GM12872 (cell line): ENCODE measurements around the gene COBLL1.

Source experiments
- TF ChIP-seq, protein P1 (sequence below): IDR thresholded peaks from 3 replicates; pipeline ENCODE4 v1.5.1; 2011; ENCODE audit warnings: low read depth, mild to moderate bottlenecking, low read length, moderate library complexity; ENCODE audit not compliant: insufficient read depth

Gene COBLL1

GRCh38 chr2:164697688-164698461 lies 143.7 kb downstream of the COBLL1 start:
- TF ChIP-seq, protein P1, sequence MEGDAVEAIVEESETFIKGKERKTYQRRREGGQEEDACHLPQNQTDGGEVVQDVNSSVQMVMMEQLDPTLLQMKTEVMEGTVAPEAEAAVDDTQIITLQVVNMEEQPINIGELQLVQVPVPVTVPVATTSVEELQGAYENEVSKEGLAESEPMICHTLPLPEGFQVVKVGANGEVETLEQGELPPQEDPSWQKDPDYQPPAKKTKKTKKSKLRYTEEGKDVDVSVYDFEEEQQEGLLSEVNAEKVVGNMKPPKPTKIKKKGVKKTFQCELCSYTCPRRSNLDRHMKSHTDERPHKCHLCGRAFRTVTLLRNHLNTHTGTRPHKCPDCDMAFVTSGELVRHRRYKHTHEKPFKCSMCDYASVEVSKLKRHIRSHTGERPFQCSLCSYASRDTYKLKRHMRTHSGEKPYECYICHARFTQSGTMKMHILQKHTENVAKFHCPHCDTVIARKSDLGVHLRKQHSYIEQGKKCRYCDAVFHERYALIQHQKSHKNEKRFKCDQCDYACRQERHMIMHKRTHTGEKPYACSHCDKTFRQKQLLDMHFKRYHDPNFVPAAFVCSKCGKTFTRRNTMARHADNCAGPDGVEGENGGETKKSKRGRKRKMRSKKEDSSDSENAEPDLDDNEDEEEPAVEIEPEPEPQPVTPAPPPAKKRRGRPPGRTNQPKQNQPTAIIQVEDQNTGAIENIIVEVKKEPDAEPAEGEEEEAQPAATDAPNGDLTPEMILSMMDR = peak; percentile 55

- TF ChIP-seq, protein P1 = no peak
These were observed 145.0 kb downstream of the COBLL1 start for GRCh38 chr2:164696634-164697033.

- TF ChIP-seq, protein P1 = no peak
These were observed 147.3 kb downstream of the COBLL1 start for GRCh38 chr2:164694275-164694695.

GRCh38 chr2:164693834-164694233 lies 147.8 kb downstream of the COBLL1 start:
- TF ChIP-seq, protein P1 = no peak

DNA sequence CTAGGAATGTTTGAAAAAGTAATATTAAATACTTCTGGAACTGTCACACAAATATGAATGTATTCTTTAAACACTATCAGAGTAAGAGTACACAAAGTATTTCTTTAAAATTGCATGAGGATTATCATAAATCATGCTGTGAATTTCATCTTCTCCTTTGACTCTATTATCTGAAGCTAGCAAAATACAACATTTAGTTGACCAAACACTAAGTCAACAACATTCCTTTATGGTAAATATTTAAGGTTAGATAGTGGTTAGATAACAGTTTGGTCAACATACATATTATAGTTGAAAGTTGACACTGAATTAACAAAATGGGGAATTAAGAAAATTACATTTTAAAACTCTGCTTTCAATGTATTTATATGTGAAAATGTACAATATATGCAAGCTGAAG lies 148.2 kb downstream of the COBLL1 start:
- TF ChIP-seq, protein P1 = no peak

- TF ChIP-seq, protein P1 = no peak
These were observed 148.7 kb downstream of the COBLL1 start for GRCh38 chr2:164692958-164693357.

- TF ChIP-seq, protein P1 = no peak
These were observed 149.5 kb downstream of the COBLL1 start for GRCh38 chr2:164692114-164692513.
